Fibroblast of skin of right quadriceps (primary cell): ENCODE results near the gene FOXL3.

Experiments used
- DNase-seq: peaks from one replicate; pipeline ENCODE4 v3.0.0-alpha.2; 2013

Gene FOXL3

DNA sequence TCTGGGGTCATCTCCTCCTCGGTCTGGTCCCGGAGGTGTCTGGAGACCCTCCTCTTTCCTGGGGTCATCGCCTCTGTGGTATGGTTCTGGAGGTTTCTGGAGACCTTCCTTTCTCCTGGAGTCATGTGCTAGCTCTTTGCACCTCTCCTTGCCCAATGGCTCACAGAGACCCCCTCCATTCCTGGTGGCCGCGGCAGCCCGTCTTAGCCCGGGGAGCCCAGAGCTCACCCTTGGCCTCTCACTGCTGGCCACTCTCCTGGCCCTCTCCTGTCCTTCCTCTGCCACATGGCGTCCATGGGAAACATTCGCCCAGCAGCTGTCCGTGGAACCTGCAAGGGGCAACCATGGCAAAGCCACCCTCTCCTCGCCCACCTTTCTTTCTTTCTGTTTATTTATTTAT lies 20.2 kb upstream of the FOXL3 start:
- no peak for DNase-seq

DNA sequence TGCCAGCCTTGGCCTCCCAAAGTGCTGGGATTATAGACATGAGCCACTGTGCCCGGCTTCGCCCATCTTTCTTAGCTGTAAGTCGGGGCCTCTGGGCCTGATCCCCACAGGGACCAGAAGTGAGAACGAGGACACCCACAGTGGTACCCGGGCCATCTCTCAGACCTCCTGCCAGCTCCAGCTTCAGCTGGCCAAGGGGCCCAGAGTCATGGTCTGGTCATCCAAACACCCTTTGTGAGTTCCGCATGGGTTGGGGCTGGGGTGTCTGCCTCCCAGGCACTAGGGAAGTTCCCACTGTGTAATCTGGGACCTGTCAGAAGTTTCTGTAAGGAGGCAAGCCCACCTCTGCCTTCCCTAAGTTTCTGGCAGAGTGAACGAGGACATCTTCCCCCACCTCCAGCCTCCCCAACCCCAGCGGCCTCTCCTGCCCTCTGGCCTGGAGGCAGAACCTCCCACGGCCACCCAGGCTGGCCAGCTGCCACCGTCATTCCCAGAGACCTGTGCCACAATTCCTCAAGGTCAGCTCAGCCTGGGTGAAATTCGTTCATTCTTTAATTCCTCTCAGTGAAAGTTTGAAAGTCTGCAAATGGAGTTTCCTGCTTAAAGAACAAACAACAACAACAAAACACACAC lies 19.5 kb upstream of the FOXL3 start:
- no peak for DNase-seq

DNA sequence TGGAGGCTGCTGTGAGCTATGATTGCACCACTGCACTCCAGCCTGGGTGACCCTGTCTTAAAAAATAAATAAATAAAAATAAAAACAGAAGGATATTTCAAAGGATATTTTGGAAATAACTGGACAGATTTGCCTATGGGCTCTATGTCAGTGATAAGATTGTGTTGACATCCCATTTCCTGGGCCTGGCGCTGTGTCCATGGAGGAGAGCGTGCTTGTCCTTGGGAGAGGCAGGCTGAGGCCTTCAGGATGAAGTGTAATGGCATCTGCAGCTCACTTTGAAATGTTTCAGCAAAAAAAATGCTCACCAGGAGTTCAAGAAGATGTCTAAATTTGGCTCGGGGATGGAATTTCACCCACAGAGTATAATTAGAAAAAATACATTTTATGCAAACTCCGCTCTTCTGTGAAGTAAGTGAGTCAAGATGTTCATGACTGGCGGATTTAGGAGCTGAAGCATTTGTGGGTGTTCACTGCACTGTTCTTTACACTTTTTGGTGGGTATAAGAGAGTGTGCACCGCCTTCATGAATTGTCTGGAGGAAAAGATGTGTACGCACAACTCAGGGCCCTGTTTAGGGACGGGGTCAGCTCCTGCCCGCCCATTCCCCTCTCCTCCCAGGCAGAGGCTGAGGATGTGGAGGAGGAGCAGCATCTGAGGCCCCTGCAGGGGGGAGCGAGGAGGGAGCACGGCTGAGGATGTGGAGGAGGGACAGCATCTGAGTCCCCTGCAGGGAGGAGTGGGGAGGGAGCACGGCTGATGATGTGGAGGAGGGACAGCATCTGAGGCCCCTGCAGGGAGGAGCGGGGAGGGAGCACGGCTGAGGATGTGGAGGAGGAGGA lies 18.5 kb upstream of the FOXL3 start:
- peak; percentile 39 for DNase-seq

DNA sequence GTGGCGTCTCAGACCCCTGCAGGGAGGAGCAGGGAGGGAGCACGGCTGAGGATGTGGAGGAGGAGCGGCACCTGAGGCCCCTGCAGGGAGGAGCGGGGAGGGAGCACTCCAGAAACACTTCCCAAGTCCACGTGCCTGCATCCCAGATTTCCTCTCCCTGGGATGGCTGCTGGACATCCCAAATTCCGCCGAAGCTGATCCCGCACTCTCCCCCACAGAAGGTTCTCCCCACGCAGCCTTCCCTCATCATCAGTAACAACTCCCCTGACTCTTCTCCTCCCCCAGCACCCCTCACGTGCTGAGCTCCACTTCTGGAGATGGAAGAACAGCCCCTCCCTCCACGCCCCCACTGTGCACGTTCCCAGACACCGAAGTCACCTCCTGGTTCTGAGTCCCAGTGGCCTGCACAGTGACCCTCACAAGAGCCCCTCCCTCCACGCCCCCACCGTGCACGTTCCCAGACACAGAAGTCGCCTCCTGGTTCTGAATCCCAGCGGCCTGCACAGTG lies 17.8 kb upstream of the FOXL3 start:
- DNase-seq, result no peak

DNA sequence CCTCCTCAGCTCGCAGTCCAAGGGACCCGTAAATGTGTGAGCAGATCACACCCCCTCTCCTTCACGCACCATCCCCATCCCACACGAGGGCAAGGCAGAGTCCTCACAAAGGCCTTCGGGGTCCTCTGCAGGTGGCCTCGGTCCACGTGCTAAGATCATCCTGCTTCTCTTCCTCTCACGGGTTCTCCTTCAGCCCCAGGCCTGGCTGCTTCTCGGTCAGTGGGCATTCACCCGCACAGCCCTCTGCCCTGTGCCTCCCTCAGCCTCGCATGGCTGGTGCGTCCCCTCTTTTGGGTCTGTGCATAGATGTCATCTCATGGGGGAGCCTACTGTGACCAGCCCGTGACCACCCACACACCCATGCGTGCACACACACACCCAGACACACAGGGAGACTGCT lies 17.3 kb upstream of the FOXL3 start:
- DNase-seq, result no peak

DNA sequence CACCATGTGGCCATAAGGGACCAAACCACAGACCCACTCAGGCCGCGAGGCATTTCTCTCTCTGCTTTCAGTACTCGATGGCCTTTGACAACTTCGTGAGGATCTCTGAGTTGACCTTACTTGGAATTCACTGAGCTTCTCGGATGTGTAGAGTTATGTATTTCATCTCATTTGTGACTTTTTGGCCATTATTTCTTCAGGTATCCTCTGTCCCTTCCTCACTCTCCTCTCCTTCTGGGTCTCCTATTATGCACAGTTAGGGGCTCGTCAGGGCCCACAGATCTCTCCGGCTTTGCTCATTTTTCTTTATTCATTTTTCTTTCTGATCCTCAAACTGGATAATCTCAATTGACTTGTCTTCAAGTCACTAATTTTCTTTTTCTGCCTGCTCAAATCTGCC lies 16.6 kb upstream of the FOXL3 start:
- DNase-seq, result no peak

DNA sequence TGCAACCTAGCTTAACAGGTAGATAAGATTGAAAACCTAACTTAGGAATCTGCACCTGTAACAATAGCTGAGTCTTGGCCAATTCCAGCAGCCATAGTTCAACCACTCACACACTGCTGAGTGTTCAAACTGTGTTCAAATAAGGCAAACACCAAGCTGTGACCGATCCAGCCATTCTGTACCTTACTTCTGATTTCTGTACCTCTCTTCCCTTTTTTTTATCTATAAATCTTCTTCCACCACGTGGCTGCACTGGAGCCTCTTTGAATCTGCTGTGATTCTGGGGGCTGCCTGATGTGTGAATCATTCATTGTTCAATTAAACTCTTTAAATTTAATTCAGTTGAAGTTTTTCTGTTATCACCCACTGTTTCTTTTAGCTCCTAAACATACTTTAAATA lies 15.7 kb upstream of the FOXL3 start:
- no peak for DNase-seq

DNA sequence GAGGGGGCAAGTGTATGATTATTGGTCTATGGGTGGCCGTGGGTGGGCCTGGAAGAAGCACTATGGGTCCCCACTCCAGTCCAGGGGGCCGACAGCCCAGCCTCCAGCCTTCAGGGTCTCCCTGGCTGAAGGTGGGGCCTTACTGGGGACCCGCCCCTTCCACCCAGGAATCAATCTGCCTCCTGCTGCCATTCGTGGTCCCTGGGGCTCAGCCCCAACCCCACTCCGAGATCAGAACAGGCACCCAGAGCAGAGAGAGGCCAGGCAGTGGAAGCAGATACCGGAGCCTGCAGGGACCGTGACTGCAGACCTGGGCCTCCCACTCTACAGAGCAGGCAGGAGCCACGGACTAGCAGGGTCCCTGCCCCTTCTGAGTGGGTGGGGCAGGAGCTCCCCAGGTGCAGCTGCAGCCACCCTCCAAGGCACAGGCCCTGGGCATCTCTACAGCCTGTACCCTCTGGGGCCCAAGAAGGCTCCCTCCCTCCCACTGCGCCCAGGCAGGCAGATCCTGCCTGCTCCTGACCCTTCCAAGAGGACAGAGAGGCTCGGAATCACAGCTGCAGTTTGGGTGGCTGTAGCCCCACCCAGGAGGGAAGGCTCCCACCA lies 13.6 kb upstream of the FOXL3 start:
- DNase-seq, result no peak

DNA sequence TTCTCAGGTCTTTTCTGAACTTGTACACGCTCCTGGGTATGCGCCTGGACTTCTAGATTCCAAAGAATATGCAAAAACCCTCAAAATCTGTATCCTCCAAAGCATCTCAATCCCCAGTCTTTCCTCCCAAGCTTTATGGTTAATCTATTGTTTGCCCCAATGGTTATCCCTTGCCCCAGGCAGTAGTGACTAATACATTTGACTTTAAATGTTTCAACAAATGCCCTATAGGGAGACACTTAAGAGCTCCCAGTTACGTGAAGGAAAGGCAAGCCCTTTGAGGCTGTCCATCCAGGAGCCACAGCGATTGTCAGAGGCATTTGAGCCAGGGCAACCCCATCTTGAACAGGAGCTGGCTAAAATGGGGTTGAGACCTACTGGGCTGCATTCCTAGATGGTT lies 12.7 kb upstream of the FOXL3 start:
- DNase-seq, result no peak

DNA sequence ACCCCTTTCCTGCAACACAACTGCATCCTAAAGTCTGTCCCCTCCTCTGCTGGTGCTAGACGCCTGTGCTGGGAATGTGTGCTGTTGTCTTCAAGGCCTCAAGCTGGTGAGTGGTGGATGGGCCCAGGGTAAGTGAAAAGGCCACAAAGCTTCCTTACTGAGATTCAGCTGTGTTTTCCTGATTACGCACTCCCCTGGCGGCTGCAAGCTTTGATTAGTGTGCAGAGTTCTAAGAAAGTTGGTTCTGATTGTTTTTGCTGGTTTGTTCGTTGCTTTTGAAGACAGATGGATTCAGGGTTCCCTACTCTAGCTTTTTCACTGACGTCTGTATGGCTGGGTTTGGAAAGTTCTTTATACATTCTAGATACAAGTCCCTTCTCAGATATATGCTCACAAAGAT lies 11.9 kb upstream of the FOXL3 start:
- no peak for DNase-seq

DNA sequence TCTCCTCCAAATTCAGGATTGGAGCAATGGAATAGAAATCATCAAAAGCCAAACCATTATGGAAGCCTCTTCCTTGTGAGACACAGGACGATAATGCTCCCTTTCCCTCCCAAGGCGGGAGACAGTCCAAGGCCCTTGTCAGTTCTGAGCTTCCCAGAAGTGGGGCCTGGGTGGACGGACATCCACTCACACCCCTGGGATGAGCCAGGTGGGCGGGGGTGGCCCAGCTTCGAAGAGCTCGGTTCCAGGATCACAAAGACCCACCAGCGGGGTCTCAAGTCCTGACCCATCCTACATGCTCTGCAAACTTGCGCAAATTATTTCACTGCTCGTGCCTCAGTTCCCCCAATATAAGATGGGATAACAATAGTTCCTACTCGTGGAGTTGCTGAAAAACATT lies 10.1 kb upstream of the FOXL3 start:
- DNase-seq, result no peak

DNA sequence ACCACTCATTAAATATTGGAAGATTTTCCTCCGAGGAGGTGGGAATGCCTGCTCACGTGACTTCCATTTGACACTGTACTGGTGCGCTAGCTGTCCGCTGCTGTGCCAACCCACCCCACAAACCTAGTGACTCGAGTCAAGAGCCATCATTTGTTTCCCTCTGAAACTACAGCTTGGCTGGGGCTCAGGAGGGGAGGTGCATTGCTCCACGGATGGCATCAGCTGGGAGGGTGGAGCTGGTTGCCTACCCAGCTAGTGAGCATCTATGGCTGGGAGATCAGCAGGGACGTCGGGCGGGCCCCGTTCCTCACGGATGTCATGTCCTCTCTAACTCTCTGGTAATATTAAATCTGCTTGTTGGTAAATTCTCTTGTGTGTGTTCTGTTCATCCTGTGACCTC lies 9.5 kb upstream of the FOXL3 start:
- no peak for DNase-seq

DNA sequence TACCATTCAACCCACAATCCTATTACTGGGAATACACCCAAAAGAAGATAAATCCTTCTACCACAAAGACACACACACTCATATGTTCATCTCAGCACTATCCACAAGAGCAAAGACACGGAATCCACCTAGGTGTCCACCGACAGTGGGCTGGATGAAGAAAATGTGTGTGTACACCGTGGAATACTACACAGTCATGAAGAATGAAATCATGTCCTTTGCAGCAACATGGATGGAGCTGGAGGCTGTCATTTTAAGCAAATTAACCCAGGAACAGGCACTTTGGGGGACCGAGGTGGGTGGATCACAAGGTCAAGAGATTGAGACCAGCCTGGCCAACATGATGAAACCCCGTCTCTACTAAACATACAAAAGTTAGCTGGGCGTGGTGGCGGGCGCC lies 8.3 kb upstream of the FOXL3 start:
- DNase-seq, result no peak

DNA sequence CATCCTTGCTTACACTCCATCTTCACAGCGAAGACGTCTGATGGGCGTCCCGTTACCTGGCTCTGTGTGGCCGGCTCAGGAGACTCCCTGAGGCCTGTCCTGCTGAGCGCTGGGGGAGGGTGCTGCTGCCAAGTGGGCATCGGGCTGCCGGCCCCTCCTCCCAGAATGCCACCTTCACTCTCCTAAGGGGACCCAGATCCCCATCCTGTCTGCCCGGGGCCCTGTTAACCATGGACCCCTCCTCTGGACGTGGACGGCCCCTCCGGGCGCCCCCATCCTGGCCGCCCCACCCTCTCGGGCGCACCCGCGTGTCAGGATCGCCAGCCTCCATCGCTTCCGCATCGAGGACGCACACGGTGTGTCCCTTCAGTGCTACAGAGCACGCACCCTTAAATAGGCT lies 7.3 kb upstream of the FOXL3 start:
- DNase-seq, result no peak

DNA sequence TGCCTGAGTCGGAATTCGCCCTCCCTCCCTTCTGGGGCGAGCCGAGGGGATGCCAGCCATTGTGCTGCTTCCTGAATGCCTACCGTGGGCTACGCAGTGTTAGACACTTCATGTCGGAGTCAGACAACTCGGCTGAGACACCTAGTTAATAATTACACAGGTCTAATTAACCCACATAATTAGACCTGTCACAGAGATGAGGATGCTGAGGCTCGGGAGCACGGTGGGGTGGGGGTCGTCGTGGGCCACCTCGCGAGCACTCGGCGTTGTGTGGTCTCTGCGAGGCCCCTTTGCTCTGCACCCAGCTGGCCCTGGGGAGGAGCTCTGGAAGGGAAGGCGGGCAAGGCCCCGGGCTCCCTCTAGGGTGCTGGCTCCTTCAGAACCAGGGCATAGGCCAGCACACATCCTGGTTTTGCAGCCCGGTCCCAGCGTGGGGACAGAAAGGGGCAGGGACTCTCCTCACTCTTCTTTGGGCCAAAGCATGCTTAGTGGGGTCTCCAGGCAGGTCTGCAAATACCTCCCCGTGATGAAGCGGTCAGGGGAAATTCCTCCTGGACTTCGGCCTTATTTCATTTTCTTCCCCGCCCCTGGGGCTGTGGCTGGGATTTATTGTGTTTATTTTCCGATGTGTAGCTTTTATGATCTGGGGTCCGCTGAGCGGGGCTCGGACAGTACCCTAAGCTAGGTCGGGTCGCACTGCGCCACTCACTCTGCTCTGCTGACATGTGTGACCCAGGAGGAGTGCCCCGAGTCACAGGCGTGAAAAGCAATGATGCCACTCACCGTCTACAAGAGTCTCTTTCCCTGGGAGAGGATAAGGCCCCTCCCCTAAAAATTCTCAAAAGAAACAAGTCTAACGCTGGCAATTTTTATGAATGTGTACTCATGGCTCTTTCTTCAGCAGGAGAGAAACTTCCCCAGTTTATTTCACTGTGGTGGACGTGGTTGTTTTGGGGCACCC lies 4.9 kb upstream of the FOXL3 start:
- DNase-seq, result no peak

DNA sequence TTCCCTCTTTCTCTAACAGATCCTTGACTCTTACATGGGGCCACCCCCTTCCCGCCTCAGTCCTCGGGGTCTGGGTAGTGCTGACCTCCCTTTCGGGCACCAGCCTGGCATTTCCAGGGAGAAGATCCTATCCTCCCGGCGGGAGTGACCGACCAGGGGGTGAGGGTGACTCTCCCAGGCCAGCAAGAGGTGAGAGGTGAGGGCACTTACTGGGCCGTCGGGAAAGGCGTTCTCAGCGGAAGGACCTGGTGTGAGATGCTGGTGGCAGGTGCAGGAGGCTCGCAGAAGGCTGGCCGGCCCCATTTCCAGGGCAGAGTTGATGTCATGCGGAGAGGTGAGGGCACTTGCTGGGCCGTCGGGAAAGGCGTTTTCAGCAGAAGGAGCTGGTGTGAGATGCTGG lies 4.2 kb upstream of the FOXL3 start:
- no peak for DNase-seq

DNA sequence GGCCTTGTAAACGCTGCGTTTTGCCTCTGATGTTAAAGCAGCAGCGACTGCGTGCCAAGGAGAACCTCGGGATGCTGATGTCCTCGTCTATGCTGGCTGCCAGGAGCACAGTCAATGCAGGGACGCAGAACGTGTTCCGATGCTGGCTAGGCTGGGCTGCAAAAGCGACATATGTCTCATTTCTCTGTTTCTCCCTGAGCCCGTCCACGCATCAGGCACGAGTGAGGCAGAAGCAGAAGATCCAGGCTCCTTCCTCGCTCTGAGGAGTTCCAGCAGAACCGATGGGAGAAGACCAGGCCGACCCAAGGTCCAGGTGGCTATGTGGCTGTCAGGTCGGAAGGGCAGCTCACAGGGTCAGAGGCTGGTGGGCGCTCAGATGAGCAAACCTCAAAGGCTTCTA lies 3.7 kb upstream of the FOXL3 start:
- no peak for DNase-seq

DNA sequence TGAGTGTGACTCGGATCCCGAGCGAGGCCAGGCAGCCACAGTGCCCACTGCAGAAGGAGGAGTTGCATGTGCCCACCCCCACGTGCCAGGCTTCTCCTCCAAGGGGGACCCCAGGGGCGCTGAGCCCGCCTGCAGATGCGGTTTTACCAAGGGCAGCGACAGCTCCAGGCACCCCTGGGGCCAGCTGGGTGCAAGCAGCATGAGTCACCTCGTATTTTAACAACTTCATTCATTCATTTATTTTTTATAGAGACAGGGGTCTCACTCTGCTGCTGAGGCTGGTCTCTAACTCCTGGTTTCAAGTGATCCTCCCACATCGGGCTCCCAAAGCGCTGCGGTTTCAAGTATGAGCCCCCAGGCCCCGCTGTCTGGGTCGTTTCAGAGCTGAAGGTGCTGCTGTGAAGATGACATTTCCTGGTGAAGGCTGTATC lies 1.3 kb upstream of the FOXL3 start:
- no peak for DNase-seq

DNA sequence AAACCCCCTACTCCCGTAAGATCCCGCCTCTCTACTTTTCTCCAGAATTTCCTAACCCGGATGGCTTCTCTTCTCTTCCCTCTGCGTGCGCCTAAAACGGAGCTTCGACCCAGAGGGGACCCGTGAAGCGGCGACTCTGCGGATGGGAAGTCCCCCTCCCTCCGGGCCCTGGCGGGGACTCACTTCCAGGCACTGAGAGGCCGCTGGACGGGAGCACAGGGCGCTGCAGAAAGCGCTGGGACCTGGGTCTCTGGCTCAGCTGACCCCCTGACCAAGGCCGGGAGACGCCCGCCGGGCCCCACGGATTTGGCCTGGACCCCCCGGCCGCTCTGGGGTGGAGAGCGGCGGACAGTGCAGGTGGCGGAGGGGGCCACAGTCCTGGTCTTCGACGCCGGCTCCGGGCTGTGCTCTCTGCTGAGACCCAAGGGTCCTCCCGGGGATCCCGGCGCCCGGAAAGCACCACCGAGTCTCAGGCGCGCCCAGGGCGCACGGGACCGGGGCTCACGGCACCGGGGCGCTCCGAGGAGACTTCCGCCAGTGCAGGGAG lies 688 bp upstream of the FOXL3 start:
- no peak for DNase-seq

DNA sequence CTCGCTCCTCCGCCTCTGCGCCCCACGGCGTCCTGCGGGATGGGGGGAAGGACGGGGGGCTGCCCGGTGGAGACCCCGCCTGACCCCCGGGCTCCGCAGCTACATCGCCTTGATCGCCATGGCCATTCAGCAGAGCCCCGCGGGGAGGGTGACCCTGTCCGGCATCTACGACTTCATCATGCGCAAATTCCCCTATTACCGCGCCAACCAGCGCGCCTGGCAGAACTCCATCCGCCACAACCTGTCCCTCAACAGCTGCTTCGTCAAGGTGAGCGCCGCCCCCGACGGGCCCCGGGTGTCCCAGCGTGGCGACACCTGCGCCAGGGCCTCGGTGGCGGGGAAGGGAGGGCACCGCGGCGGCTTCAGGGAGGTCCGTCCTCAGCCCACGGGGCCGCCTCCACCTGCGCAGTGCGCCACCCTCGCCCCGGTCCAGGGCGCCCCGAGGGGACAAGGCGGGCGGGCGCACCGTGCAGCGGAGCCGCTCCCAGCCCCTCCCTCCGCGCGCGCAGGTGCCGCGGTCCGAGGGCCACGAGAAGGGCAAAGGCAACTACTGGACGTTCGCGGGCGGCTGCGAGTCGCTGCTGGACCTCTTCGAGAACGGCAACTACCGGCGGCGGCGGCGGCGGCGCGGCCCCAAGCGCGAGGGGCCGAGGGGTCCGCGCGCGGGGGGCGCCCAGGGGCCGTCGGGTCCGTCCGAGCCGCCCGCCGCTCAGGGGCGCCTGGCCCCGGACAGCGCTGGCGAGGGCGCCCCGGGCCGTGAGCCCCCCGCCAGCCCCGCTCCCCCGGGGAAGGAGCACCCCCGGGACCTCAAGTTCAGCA lies 793 bp downstream of the FOXL3 start:
- no peak for DNase-seq

DNA sequence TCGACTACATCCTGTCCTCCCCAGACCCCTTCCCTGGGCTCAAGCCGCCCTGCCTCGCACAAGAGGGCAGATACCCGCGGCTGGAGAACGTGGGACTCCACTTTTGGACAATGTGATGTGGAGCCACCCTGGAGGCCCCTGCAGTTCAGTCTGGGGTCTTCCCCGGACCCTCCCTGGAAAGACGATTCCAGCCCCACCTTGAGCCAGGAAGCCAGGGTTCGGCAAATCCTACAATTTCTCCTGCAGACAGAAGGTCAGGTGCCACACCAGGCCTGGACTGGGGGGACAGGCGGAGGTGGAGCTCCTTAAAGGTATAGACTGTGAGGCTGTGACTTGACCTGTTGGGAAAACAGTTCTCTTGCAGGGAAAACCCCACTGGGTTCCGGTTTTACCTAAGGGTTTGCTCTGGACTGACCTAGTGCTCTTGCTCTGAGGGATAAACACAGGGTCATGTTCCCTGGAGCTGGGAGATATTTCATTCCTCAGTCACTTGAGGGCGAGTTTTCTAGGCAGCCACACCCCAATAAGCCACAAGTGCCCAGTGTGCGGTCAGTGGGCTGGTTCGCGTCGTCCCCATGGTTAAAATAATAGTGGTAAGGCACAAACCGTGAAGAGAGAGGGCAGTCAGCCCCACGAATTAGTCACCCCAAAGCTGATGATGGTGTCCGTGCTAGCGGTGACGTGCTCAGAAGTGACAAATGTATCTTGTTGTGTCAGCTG lies 1.6 kb downstream of the FOXL3 start:
- DNase-seq, result no peak
